Lower leg skin (tissue), 4 donors: ENCODE measurements around the gene TRAF2. TPM values are rescaled to one million over a fixed set of nuclear protein-coding genes. Genes with fewer than 3 reads are reported as not detected.

Source experiments
- DNase-seq, 2 donors: peaks; one replicate each; pipeline ENCODE4 v3.0.0-alpha.2; 2019; ENCODE audit warnings: low spot score in 2 of 2
- H3K4me3 ChIP-seq: fragments of 200-600 bp; sonication (generic); 2 replicates; pipeline ENCODE4 v1.5.1; 2017; ENCODE audit warnings: mild to moderate bottlenecking, low read depth; ENCODE audit not compliant: poor library complexity, severe bottlenecking
- CTCF ChIP-seq, 3 donors: fragments of 450-650 bp; IDR thresholded peaks; one replicate each; pipeline ENCODE4 v1.5.1; 2016; ENCODE audit warnings: antibody characterized with exemption in 3 of 3, mild to moderate bottlenecking in 3 of 3, moderate library complexity in 2 of 3
- POLR2A ChIP-seq, 2 donors: fragments of 450-650 bp; IDR thresholded peaks; one replicate each; pipeline ENCODE4 v1.6.1; 2016 to 2017; ENCODE audit warnings: antibody characterized with exemption in 2 of 2, mild to moderate bottlenecking in 1 of 2, moderate library complexity in 1 of 2
- WGBS, 2 donors: methylation state at CpG; one replicate each; pipeline ENCODE4 v1.1.5; 2018; 5-methylcytosine and 5-hydroxymethylcytosine counted together
- intact Hi-C: fragments of 100-400 bp; cut with DNase I; formaldehyde crosslinking; loops from one replicate; pipeline ENCODE4 v1.15.0; 2023; ENCODE audit warnings: low total_unique reads
- total RNA-seq, 4 donors: library from RNA; depleted of rRNA; stranded (reverse); fragments of >200 nt; gene quantifications; one replicate each; pipeline ENCODE4 v1.1.0, GENCODE V29; 2016

The TRAF2 gene
- total RNA-seq, 4 donors from 2014 or later, result 13.2 to 16.7 (median 15.8) TPM

- intact Hi-C loops, result no loop called here
- TF ChIP-seq CTCF (IDR thresholded peaks at IDR 0.05), result no peak
- TF ChIP-seq POLR2A (IDR thresholded peaks at IDR 0.05), result no peak
- 82 to 92% methylated on average over 12 to 24 of the region's 28 CpGs for WGBS, 2 donors
- DNase-seq, result no peak
- H3K4me3 ChIP-seq, result no peak overlapping the region
Observed at GRCh38 chr9:136958898-136959850, 72.9 kb downstream of the TRAF2 start.

- DNase-seq, result no peak
- TF ChIP-seq POLR2A (IDR thresholded peaks at IDR 0.05) (no peak), CTCF (IDR thresholded peaks at IDR 0.05) (no peak)
- intact Hi-C loops, result no loop called here
- 69 to 90% methylated on average over 19 of the region's 19 CpGs for WGBS, 2 donors
- no peak overlapping the region for H3K4me3 ChIP-seq
Observed at GRCh38 chr9:136960212-136960937, 74.1 kb downstream of the TRAF2 start.

GRCh38 chr9:136960938-136961275, 74.6 kb downstream of the TRAF2 start:
- intact Hi-C loops, result no loop called here
- no peak overlapping the region for H3K4me3 ChIP-seq
- 69 to 76% methylated on average over 5 to 10 of the region's 15 CpGs for WGBS, 2 donors
- TF ChIP-seq CTCF (IDR thresholded peaks at IDR 0.05), result no peak
- TF ChIP-seq POLR2A (IDR thresholded peaks at IDR 0.05), result no peak
- no peak for DNase-seq

GRCh38 chr9:136961279-136962065, 75.2 kb downstream of the TRAF2 start:
- TF ChIP-seq POLR2A (IDR thresholded peaks at IDR 0.05) (no peak), CTCF (IDR thresholded peaks at IDR 0.05) (no peak)
- no peak for DNase-seq
- intact Hi-C loops, result no loop called here
- WGBS, 2 donors, result 51 to 55% methylated on average over 15 to 22 of the region's 23 CpGs
- H3K4me3 ChIP-seq, result no peak overlapping the region

- no peak overlapping the region for H3K4me3 ChIP-seq
- 96% methylated on average over 9 of the region's 9 CpGs for WGBS, 2 donors
- TF ChIP-seq CTCF (IDR thresholded peaks at IDR 0.05) (no peak), POLR2A (IDR thresholded peaks at IDR 0.05) (no peak)
- DNase-seq, result no peak
- intact Hi-C loops, result no loop called here
Observed at GRCh38 chr9:136962163-136962562, 75.8 kb downstream of the TRAF2 start.
